HepG2 (cell line): ENCODE measurements around the gene SULT1C4. TPM values are rescaled to one million over a fixed set of nuclear protein-coding genes. Genes with fewer than 3 reads are reported as not detected.

Experiments used
- ARHGAP35 ChIP-seq: sonication (generic); formaldehyde crosslinking; IDR thresholded peaks from 2 replicates; pipeline ENCODE4 v1.9.0; 2022; ENCODE audit warnings: mild to moderate bottlenecking, inconsistent platforms, moderate library complexity, missing genetic modification reagents, borderline replicate concordance
- ATF1 ChIP-seq: IDR thresholded peaks from 2 replicates; pipeline ENCODE4 v1.6.1; 2016; ENCODE audit warnings: mild to moderate bottlenecking, control low read depth
- BCL6 ChIP-seq: IDR thresholded peaks from 2 replicates; pipeline ENCODE4 v1.6.1; 2016; ENCODE audit warnings: missing genetic modification reagents, missing compliant biosample characterization
- GATAD2A ChIP-seq: IDR thresholded peaks from 2 replicates; pipeline ENCODE4 v1.6.1; 2016
- JUN ChIP-seq: sonication (generic); formaldehyde crosslinking; IDR thresholded peaks from 2 replicates; pipeline ENCODE4 v1.4.0; 2020; ENCODE audit warnings: mild to moderate bottlenecking, missing genetic modification reagents
- PATZ1 ChIP-seq: sonication (generic); formaldehyde crosslinking; IDR thresholded peaks from 2 replicates; pipeline ENCODE4 v1.4.0; 2020; ENCODE audit warnings: missing genetic modification reagents
- PHF8 ChIP-seq: sonication (generic); formaldehyde crosslinking; IDR thresholded peaks from 2 replicates; pipeline ENCODE4 v1.5.0; 2020; ENCODE audit warnings: missing genetic modification reagents
- RBM22 ChIP-seq: fragments of 200-400 bp; formaldehyde crosslinking; optimal IDR thresholded peaks from 2 replicates; pipeline ENCODE3; 2017; ENCODE audit warnings: mild to moderate bottlenecking, low read length, moderate library complexity
- SOX5 ChIP-seq: IDR thresholded peaks from 2 replicates; pipeline ENCODE4 v1.6.1; 2016; ENCODE audit warnings: borderline replicate concordance
- TFDP1 ChIP-seq: IDR thresholded peaks from 2 replicates; pipeline ENCODE4 v1.6.1; 2016; ENCODE audit warnings: missing compliant biosample characterization, missing genetic modification reagents, borderline replicate concordance
- TSC22D2 ChIP-seq: sonication (generic); formaldehyde crosslinking; IDR thresholded peaks from 2 replicates; pipeline ENCODE4 v1.5.1; 2020; ENCODE audit warnings: missing genetic modification reagents, mild to moderate bottlenecking, borderline replicate concordance
- ZBTB1 ChIP-seq: sonication (generic); formaldehyde crosslinking; IDR thresholded peaks from 2 replicates; pipeline ENCODE4 v1.4.0; 2020; ENCODE audit warnings: missing genetic modification reagents, borderline replicate concordance
- ZBTB46 ChIP-seq: sonication (generic); formaldehyde crosslinking; IDR thresholded peaks from 2 replicates; pipeline ENCODE4 v1.4.0; 2020; ENCODE audit warnings: mild to moderate bottlenecking, missing genetic modification reagents, borderline replicate concordance
- ZNF430 ChIP-seq: sonication (generic); formaldehyde crosslinking; IDR thresholded peaks from 2 replicates; pipeline ENCODE4 v1.9.0; 2021; ENCODE audit warnings: mild to moderate bottlenecking, missing genetic modification reagents
- ZNF549 ChIP-seq: sonication (generic); formaldehyde crosslinking; IDR thresholded peaks from 2 replicates; pipeline ENCODE4 v1.5.0; 2020; ENCODE audit warnings: missing genetic modification reagents
- ZNF556 ChIP-seq: sonication (generic); formaldehyde crosslinking; IDR thresholded peaks from 2 replicates; pipeline ENCODE4 v1.4.0; 2020; ENCODE audit warnings: mild to moderate bottlenecking, missing genetic modification reagents, borderline replicate concordance
- ZNF572 ChIP-seq: sonication (generic); formaldehyde crosslinking; IDR thresholded peaks from 2 replicates; pipeline ENCODE4 v1.5.1; 2020; ENCODE audit warnings: mild to moderate bottlenecking, missing genetic modification reagents
- ZNF674 ChIP-seq: sonication (generic); formaldehyde crosslinking; IDR thresholded peaks from 2 replicates; pipeline ENCODE4 v1.5.0; 2020; ENCODE audit warnings: low read depth, mild to moderate bottlenecking, missing genetic modification reagents
- polyA plus RNA-seq, 8 experiments: library from polyadenylated mRNA; depleted of rRNA in 3 of 8; stranded (reverse) in 7 of 8; unstranded in 1 of 8; fragments of >200 nt; fragmentation: Illumina TruSeq in 4 of 8; extraction: Trizol in 4 of 8; gene quantifications; 2 replicates each; pipeline versions ENCODE4 v1.2.1 to v1.2.3, GENCODE V29; 2011 to 2016; ENCODE audit warnings: low read depth in 4 of 8, missing spikeins in 1 of 8, mixed read lengths in 1 of 8; ENCODE audit not compliant: insufficient read depth in 1 of 8
- total RNA-seq, 5 experiments: library from RNA; depleted of rRNA; stranded (reverse); fragments of >200 nt; fragmentation: Illumina TruSeq; extraction: Trizol; gene quantifications; 2 replicates each; pipeline ENCODE4 v1.2.3, GENCODE V29; 2016; ENCODE audit warnings: low read depth in 1 of 5
- TF ChIP-seq, protein P1 (sequence below): sonication (generic); formaldehyde crosslinking; IDR thresholded peaks from 2 replicates; pipeline ENCODE4 v1.4.0; 2020; ENCODE audit warnings: missing genetic modification reagents
- TF ChIP-seq, protein P2 (sequence below): IDR thresholded peaks from 2 replicates; pipeline ENCODE4 v1.6.1; 2018; ENCODE audit warnings: missing genetic modification reagents, mild to moderate bottlenecking, missing compliant biosample characterization
- TF ChIP-seq, protein P3 (sequence below): IDR thresholded peaks from 2 replicates; pipeline ENCODE4 v1.6.1; 2016

The SULT1C4 gene
- total and polyA plus RNA-seq, 2 of the 13 experiments (the other 11 are each of a cell fraction or from before 2014, with no cell fraction given): 1.3 to 8.6 TPM

- TF ChIP-seq ZNF572 (CRISPR knock-in tag): peak; percentile 89; the same call in 1 of the 2 replicates
- no peak for TF ChIP-seq RBM22
- TF ChIP-seq ARHGAP35 (CRISPR knock-in tag): no peak
- TF ChIP-seq, protein P1, sequence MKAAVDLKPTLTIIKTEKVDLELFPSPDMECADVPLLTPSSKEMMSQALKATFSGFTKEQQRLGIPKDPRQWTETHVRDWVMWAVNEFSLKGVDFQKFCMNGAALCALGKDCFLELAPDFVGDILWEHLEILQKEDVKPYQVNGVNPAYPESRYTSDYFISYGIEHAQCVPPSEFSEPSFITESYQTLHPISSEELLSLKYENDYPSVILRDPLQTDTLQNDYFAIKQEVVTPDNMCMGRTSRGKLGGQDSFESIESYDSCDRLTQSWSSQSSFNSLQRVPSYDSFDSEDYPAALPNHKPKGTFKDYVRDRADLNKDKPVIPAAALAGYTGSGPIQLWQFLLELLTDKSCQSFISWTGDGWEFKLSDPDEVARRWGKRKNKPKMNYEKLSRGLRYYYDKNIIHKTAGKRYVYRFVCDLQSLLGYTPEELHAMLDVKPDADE (CRISPR knock-in tag): no peak
- no peak for TF ChIP-seq TFDP1 (CRISPR knock-in tag)
- TF ChIP-seq PATZ1 (CRISPR knock-in tag): no peak
- no peak for TF ChIP-seq JUN (CRISPR knock-in tag)
- TF ChIP-seq ZNF674 (CRISPR knock-in tag): no peak
- TF ChIP-seq, protein P2, sequence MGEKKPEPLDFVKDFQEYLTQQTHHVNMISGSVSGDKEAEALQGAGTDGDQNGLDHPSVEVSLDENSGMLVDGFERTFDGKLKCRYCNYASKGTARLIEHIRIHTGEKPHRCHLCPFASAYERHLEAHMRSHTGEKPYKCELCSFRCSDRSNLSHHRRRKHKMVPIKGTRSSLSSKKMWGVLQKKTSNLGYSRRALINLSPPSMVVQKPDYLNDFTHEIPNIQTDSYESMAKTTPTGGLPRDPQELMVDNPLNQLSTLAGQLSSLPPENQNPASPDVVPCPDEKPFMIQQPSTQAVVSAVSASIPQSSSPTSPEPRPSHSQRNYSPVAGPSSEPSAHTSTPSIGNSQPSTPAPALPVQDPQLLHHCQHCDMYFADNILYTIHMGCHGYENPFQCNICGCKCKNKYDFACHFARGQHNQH: no peak
- TF ChIP-seq SOX5 (CRISPR knock-in tag): no peak
- TF ChIP-seq ZNF556 (CRISPR knock-in tag): no peak
- no peak for TF ChIP-seq ZNF549
- peak; percentile 58 for TF ChIP-seq PHF8 (CRISPR knock-in tag)
- TF ChIP-seq, protein P3, sequence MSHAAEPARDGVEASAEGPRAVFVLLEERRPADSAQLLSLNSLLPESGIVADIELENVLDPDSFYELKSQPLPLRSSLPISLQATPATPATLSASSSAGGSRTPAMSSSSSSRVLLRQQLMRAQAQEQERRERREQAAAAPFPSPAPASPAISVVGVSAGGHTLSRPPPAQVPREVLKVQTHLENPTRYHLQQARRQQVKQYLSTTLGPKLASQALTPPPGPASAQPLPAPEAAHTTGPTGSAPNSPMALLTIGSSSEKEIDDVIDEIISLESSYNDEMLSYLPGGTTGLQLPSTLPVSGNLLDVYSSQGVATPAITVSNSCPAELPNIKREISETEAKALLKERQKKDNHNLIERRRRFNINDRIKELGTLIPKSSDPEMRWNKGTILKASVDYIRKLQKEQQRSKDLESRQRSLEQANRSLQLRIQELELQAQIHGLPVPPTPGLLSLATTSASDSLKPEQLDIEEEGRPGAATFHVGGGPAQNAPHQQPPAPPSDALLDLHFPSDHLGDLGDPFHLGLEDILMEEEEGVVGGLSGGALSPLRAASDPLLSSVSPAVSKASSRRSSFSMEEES: no peak
- peak; percentile 92 for TF ChIP-seq ATF1 (CRISPR knock-in tag)
- TF ChIP-seq TSC22D2 (CRISPR knock-in tag): no peak
- no peak for TF ChIP-seq ZNF430 (CRISPR knock-in tag)
- no peak for TF ChIP-seq BCL6 (CRISPR knock-in tag)
- TF ChIP-seq ZBTB1: no peak
- no peak for TF ChIP-seq GATAD2A (CRISPR knock-in tag)
- TF ChIP-seq ZBTB46 (CRISPR knock-in tag): no peak
Observed at GRCh38 chr2:108377815-108378630, at the start of gene SULT1C4 (continued).
